Body of pancreas (tissue), 4 donors: Measurements from ENCODE around the gene TCF12.

ENCODE experiments used
- CTCF ChIP-seq, 7 experiments: fragments of 450-650 bp in 4 of 7; fragments of 200-600 bp in 3 of 7; sonication (generic) in 3 of 7; IDR thresholded peaks; one replicate each; pipeline ENCODE4 v1.5.1; 2016 to 2019; ENCODE audit warnings: antibody characterized with exemption in 7 of 7
- POLR2A ChIP-seq, 3 donors: fragments of 450-650 bp; IDR thresholded peaks; one replicate each; pipeline ENCODE4 v1.6.1; 2016; ENCODE audit warnings: antibody characterized with exemption in 3 of 3, mild to moderate bottlenecking in 2 of 3

DNA sequence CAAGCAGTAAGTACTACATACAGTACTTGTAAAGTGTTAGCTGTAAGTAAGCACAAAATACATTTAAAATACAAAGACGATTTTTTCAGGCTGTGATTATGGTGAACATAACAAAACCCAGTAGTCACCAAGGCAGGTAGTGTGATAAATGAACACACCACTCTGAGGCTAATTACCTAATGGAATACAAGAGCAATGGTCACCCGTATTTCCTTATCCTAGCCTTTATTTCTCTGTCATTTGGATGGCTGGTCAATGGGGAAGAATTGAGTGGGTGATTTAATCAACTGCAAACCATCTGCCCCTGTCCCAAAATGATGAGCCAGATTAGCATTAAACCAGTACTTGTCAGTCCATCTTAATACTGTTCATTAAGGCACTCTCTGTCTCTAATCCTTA lies 368.7 kb downstream of the TCF12 start:
- no peak for TF ChIP-seq CTCF (IDR thresholded peaks at IDR 0.05)
- no peak for TF ChIP-seq POLR2A (IDR thresholded peaks at IDR 0.05)
